GM12891 (cell line): ENCODE data around the gene DAB1.

Experiments used
- POLR2A ChIP-seq: IDR thresholded peaks from 2 replicates; pipeline ENCODE4 v1.6.1; 2011; ENCODE audit warnings: low read depth, low read length, control low read depth
- POLR2AphosphoS5 ChIP-seq: IDR thresholded peaks from 2 replicates; pipeline ENCODE4 v1.6.1; 2011; ENCODE audit warnings: low read depth, low read length, control low read depth

- TF ChIP-seq POLR2A, result no peak
- no peak for TF ChIP-seq POLR2AphosphoS5
Observed at GRCh38 chr1:57163789-57164188, 260.1 kb downstream of the DAB1 start.
